ENCODE data around the gene CACNA2D4.

Gene CACNA2D4

DNA sequence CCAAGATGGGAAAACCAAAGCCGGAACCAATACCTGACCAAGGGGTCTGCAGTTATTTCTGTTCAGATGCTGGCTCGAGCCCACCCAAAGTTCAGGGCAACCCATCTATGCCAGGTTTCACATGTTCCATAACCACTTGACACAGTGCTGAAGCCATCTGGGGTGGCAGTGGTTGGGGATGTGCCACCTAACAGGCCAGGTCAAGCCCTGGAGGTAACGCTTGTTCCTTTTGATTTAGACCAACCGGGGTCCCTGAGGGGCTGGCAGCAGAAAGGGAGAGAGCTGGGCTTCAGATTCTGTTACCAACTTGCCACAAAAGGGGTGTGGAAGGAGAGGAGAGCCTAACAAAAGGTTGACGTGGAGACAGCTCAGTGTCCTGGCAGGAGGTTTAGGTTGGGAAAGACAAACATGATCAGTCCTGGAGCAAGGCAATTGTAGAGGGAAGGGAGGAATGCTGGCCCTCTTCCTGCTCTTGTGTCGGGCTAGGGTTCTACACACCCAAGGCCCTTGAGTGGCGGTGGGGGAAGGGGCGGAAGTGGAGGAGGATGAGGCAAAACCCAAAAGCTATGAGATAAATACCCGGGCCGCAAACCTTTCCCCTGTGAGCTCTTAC, 31.9 kb downstream of the CACNA2D4 start:
- DNase-seq (ENCODE audit: low read depth in 2 of 2), result no peak

DNA sequence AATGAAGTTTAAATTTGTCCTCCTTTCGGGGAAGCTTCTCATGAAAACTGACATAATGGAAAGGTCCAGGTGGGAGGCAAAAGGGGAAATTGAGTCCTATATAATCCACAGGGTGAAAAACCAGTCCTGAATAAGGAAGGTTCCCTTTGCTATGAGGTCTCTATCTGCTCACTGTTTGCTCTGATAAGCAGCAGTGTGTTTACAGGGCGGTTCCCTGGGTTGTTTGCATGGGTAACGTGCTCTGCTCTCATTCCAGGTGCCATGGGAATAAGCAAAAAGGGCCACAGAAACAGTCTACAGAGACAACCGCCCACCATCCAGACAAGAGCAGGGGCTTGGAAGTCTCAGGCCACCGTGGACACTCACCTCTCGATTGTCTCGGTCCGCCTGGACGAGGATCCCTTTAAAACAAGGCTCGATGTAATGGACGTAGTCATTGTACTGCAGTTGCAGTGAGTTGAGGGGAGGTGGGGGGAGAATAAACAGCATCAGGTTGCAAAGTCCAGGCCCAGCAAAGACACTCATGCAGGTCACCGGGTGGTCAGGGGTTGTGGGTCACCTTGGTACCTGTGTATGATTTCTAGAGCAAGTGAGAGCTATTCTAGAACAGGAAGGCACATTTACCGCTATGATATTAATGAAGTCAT, 32.7 kb downstream of the CACNA2D4 start:
- DNase-seq (ENCODE audit: low read depth in 2 of 2), result no peak

DNA sequence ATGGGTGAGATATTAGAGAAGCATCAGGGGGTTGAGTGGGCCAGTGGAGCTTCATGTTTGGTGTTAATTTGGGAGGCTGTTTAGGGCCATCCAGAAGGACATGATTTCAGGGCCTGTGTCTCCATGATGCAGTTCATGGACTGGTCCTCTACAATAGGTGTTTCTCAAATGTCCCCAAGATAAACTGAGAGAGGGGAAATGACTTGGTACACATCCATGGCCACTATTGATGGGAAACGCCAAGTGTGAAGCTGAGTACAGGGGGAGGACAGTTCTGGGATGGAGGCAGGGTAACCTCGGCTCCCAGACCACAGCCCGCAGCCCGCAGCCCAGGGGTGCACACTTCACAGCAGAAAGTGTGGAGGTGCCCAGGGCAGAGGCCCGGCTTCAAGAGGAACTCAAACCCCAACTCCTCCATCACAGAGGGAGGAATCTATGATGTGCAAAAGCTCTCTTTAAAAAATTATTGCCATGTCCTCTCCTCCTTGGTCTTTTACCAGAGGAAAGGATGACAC, 33.3 kb downstream of the CACNA2D4 start:
- DNase-seq (ENCODE audit: low read depth in 2 of 2), result no peak

DNA sequence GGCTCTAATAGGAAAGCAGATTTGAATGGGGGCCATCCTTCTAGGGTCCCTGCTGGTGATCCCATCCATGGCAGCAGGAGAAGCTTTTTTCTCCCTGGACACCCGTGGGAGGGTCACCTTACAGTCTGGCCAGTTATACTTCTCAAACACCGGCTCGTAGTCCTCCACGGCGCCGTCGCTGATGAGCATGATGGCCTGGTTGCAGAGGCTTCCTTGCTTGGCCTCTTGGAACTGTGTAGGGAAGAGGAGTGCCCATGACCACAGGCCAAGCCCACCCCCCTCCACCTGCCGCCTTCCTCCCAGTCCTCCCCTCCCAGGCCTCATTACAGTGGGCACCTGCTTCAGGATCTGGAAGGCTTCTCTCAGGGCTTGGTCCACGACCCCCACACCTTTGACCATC, 33.8 kb downstream of the CACNA2D4 start:
- DNase-seq (ENCODE audit: low read depth in 2 of 2), result no peak

DNA sequence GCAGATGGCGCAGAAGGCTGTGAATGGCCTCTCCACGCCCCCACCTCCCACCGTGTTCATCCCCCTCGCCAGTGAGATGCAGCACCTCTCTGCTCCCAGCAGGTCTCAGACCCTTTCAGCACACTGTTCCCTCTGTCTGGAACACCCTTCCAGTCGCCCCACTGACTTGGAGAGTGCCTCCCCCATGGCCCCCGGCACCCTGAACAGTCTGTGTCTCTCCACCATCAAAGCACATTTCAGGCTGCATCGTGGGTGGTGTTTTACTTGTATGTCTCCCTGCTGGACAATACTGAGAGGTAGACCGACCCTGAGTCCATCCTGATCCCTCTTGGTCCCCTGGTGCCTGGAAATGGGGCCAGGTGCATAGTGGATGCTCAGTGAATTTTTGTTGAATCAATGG, 34.9 kb downstream of the CACNA2D4 start:
- no peak for DNase-seq (ENCODE audit: low read depth in 2 of 2)

DNA sequence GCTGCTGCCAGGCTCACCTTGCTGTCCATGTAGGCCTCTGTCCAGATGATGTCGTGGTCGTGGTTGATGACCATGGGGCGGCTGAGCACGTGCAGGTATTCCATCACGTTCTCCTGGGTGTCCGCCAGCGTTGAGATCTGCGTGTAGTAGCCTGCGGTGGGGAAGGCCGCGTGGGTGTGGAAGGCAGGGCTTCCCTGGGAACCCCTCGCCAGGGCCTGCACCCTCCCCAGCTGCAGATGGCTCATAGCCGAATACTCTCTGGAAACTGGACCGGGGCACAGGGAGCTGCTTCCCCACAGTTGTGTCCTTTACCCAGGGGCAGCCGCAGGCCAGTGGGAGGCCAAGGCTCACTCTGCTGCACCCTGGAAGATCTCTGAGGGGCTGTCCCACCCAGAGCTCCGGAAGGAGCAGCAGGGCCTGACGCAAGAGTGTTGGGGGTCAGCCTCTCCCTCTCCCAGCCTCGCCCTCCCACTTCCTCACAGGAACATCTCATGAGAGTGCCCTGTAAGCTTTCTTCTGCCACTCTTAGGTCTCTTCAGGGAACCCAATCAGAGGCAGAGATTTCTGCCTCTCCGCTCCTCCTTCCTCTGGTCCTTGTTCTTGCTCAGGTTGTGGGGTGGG, 35.5 kb downstream of the CACNA2D4 start:
- no peak for DNase-seq (ENCODE audit: low read depth in 2 of 2)

DNA sequence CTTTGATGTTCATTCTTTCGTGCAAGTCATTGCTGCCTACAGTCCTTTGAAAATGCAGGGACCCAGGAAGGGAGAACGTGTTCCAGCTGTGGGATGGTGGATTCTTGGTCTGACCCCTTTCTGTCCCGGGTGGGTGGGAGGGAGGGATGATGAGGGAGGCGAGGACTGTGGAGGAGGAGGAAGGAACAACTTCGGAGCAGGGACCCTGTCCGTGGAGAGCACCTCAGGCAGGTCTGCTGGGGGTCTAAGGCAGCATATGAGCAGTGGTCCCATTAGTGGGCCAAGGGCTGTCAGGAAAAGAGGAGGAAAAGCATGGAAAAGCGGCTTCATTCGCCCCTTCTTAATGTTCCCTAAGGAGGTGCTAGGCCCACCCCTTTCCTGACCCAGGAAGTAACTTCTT, 36.0 kb downstream of the CACNA2D4 start:
- DNase-seq (ENCODE audit: low read depth in 2 of 2), result no peak

DNA sequence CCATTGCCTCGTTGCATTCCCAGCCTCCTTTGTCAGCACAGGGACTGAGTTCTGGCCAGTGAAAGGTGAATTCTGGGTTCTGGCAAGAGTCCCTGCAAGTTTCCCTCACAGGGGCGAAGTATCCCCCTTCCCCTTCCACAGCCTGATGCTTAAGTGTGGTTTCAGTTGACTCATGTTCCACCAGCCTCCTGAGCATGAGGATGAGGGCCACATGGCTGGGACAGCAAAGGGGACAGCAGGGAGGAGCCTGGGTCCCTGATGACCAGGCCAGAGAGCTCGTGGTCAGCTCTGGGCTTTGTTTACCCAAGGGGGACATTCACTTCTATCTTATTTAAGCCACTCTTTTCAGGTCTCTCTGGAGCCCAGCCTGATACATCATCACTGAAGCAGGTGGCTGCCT, 36.5 kb downstream of the CACNA2D4 start:
- no peak for DNase-seq (ENCODE audit: low read depth in 2 of 2)

DNA sequence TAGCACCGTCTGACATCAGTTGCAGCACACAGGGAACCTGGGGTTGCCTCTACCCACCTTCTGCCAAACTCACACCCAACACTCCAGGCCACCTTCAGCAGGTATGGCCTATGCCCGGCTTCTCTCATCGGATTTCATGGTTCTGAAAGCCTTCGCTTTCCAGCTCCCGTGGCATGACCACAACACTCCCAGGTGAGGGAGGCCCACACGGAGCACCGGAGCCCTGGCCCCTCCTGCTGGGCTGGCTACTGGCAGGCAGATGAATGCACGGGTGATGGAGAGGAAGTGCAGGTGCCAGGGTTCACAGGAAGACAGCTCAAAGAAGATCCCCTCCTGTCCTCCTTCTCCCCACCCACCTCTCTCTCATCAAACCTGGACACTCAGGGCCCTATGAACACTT, 37.2 kb downstream of the CACNA2D4 start:
- DNase-seq (ENCODE audit: low read depth in 2 of 2), result no peak

DNA sequence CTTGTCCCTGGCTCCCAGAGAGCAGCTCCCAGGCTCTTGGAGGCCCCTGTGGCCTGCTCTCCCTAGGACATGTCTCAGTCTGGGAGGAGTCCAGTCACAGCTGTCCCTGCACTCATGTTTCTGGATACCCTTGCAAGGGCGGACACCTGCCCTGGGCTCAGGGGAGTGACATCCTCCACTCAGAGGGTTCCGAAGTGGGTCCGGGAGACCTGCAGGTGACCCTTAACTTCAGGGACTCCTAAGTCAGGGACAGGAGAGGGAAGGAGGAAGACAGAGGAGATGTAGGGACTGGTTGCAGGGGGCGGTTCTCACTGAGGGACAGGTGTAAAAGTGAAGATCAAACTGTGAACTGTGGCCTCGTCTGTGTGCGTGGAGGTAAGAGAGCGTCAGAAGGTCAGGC, 37.6 kb downstream of the CACNA2D4 start:
- no peak for DNase-seq (ENCODE audit: low read depth in 2 of 2)

DNA sequence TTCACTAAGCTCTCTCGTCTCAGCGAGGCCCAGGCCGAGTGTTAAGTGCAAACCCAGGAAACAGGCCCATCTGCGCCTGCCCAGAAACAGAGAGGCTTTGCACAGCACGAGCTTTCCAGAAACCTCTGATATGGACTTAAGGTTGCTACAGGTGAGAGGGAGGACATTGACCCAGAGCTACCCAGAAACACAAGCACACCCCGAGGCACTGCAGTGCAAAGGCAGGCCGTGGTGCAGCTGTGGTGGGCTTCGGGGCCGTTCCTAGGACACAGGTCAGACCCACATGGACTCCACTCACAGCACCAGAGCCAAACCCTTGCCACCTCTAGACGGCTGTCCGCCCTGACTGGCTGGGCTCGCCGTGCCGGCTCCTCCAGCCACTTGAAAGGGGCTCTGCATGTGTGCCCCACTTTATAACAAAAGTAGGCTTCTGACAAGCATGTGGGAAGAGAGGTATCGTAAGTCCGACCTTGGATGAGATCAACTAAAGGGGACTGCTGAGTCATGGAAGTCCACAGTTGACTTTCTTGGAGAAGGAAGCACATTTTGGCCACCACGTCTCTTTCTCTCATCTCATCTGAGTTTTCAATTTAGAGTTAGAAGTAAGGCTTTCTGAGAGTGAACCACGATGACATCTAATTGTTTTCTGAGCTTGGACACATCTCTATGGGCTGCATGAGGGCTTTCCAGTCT, 38.2 kb downstream of the CACNA2D4 start:
- DNase-seq (ENCODE audit: low read depth in 2 of 2), result no peak

DNA sequence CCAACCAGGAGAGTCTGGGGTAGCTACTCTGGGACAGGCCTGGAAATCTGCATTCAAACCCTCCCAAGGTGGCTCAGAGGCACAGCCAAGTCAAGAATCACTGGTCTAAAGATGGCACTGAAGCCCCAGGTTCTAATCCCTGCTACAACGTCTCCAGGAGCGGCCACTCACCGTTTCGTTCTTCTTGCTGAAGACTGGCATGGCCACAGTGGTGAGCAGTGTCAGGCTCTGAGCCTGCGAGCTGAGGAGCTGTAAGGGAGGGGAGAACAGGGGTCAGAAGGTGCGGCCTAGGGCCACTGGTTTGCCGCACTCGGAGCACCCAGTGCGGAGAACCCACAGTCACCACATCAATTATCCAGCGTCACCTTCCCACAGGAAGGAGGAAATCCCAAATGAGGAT, 38.8 kb downstream of the CACNA2D4 start:
- no peak for DNase-seq (ENCODE audit: low read depth in 2 of 2)

DNA sequence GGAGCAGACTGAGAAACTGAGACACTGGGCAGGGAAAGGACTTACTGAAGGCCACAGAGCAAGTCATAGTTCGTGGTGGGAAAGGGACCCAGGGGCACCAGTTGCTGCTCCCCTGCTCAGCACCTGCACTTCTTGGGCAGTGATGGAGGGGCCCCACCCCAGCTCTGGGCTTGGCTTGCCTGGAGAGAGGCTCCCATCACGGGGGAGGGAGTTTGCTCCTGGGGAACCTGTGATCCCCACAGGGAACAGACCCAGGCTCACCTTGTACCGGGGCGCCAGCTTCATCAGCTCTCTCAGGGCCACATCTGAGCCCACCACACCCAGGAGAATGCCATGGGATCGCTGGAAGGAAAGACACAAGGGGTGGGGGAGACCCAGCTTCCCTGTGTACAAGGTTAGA, 39.8 kb downstream of the CACNA2D4 start:
- DNase-seq (ENCODE audit: low read depth in 2 of 2), result no peak

DNA sequence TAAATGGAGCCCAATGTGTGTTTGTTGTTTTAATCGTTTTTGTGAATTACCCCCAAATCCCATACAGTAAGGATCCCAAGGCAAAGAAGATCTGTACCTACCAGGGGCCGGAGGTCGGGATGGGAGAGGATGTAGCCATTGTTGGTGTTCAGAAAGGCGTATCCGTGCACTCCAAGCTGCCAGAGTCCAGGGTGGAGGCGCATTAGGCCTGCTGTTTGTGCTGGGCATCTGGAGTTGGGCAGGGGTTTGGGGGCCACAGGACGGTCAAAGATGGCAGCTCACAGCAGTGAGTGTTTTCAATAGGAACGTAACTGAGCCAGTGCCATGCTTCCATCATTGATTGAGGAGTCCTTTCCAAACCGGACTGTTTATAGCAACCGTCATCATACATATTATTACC, 40.2 kb downstream of the CACNA2D4 start:
- DNase-seq (ENCODE audit: low read depth in 2 of 2), result no peak

DNA sequence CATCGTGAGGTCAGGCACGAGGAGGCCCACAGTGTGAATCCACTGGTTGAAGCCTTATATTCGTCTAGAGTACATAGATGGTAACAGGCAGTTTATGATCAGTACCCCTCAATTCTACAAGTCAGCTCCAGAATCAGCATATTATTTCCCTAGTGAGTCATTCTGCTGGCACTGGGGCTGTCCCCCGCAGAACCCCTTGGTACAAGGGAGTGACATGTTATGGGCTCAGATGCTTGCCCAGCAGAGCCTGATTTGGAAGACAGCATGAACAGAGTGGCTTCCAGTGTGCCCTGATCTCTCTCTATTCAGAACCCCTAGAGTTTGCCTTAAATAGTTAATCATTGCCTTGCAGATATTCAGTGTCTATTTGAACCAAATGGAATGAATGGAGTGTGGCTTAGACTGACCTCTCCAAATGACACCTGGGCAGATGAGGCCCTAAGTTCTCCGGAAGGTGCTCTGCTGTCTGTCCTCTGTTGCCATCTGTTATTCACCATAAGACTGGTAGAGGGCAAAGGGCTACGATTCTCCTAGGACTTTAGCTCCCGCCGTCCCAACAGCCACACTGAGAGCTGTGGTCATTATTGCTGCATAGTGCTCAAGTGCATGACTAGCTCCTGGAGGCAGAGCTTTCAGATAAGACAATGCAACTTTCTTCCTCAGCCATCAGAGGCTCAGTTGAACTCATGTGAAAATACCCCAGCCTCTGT, 41.1 kb downstream of the CACNA2D4 start:
- DNase-seq (ENCODE audit: low read depth in 2 of 2), result no peak

DNA sequence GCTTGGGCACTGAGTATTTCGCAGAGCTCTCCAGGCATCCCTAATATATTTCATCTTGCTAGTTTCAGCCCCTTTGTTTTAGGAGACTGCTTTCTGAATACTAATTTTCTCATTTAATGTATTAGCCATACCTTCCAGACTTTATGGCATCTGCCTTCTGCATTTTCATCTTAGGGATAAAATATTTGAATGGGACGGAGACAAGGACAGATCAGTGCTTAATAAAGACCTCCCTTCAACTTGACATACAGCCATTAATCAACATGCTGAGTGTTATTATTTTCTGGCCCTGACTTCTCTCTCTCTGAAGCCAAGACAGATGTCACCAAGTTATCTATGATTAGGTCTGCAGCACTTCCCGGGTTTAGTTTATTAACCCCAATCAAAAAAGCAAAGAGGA, 42.4 kb downstream of the CACNA2D4 start:
- no peak for DNase-seq (ENCODE audit: low read depth in 2 of 2)

DNA sequence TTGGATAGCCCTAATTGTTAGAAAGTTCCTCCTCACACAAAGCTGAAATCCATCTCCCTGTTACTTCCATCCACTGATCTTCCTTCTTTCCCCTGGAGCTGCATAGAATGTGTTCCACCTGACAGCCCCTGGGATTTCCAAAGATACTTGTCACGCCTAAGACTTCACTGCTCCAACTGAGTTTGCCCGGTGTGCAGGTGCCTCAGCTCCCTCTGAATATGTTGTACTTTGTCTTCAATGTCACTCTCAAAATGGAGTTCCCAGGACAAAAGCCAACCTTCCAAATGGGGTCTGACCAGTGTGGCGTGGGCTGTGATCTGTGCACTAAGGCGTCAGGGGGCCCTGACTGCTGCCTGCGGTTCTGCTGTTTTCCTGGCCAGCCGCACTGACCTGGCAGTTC, 42.8 kb downstream of the CACNA2D4 start:
- no peak for DNase-seq (ENCODE audit: low read depth in 2 of 2)

DNA sequence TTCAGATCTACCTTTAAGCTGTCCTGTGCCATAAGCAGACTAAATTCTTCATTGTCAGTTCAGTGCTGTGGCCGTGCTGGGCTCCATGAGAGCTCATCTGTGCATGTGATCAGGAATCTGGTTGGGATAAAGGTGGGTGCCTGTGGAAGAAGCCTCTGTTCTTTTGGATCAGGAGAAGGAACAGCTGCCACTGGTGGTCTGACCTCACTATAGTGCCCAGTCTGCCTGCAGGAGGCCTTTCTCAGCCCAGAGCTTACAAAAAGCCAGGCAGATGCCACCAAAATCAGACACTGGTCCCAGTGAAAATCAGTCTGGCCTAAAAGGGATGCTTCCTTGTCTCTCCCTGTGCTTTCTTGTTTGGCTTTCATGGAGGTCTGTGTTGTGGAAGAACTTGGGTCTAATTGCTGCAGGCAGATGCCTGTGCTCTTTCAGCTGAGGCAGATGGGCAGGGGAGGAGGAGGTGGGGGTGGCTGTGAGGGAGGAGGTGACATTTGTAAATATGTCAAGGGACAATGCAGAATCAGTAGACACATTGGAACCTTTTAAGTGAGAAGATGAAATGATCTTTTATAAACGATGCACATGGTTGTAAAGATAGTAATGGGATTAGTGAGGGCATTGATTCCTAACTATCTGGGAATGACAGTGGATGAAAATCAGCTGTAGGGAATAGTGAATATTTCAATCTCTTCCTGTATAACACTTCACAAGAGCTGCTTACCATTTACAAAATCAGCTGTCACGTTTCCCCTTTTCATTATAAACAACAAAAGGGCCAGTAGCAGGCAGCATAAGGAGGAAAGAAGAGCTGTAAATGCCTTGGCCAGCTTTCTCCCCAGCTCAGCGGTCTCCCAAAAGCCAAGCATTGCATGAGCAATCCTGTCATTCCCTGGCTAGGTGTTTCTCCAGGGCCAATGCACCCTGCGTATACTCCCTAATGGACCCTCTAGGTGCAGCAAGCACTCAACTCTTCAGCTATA, 44.6 kb downstream of the CACNA2D4 start:
- DNase-seq (ENCODE audit: low read depth in 2 of 2), result no peak

DNA sequence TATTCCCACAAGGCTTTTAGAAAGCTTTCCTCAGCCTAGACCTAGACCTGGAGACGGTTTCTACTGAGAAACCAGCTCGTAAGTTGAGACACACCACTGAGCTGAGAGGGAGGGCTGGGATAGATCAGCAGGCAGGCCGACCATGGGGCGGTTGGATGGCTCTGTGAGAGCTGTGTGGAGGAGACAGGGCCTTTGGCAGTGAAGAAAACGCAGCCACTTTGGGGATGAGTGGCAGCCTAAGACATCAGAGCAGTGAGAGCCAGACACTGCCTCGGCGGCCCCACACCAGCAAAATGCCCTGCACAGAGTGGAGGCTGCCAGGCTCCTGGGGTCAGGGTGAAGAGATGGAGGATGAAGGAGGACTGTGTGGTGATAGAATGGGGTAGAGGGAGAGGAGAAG, 46.0 kb downstream of the CACNA2D4 start:
- DNase-seq (ENCODE audit: low read depth in 2 of 2), result no peak

DNA sequence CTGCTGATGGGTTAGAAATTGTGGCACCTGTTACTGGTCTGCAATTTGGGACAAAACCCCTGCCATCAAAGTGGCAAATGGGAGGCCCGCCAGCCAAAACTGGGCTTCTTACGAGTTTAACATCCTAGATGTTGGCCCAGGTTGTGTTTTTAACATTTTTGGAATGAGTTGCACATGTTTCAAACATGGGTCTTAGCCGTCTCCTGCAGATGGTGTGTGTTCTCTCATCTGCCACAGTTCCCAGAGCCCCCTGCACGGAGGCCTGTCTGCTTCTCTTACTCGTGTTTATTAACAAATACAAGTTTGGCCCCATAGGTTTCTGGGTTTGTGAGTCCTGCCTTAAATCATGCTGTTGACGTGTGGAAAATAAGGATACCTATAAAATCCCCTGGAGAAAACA, 46.5 kb downstream of the CACNA2D4 start:
- DNase-seq (ENCODE audit: low read depth in 2 of 2), result no peak
